DOHH2 (cell line): ENCODE results near the gene TIGD7.

Experiments used
- CTCF ChIP-seq: fragments of 200-600 bp; sonication (generic); IDR thresholded peaks from one replicate; pipeline ENCODE4 v1.5.1; 2014; ENCODE audit warnings: antibody characterized with exemption, mild to moderate bottlenecking, low read depth, low read length; ENCODE audit not compliant: poor library complexity, severe bottlenecking
- EZH2phosphoT487 ChIP-seq: fragments of 200-600 bp; sonication (generic); IDR thresholded peaks from 2 replicates; pipeline ENCODE4 v1.6.1; 2017; ENCODE audit warnings: borderline replicate concordance, mild to moderate bottlenecking, antibody characterized with exemption, low read length, moderate library complexity, mixed read lengths

DNA sequence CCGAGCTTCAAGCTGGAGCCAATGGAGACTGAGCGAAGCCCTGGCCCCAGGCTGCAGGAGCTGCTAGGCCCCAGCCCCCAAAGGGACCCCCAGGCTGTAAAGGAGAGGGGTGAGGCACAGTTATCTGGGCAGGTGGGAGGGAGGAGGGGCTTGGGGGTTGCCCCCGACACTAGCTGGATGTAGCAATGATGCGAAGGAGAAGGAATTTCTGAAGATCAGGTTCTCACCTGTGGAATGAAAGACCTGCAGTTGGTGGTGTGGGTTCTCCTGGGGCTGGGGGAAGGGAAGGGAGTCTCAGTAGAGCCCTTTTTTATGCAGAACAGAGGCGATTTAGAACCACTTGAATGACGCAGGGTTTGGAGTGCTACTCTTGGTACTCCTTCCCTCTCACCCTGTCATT, 20.1 kb downstream of the TIGD7 start:
- TF ChIP-seq CTCF (no peak), EZH2phosphoT487 (no peak)
